ENCODE results near the gene R3HDM4.
"Not testable (repeated sequence)": the region's sequence is repeated elsewhere in the genome, so short reads cannot be mapped to it uniquely, and the experiment has no call there.

Gene R3HDM4

DNA sequence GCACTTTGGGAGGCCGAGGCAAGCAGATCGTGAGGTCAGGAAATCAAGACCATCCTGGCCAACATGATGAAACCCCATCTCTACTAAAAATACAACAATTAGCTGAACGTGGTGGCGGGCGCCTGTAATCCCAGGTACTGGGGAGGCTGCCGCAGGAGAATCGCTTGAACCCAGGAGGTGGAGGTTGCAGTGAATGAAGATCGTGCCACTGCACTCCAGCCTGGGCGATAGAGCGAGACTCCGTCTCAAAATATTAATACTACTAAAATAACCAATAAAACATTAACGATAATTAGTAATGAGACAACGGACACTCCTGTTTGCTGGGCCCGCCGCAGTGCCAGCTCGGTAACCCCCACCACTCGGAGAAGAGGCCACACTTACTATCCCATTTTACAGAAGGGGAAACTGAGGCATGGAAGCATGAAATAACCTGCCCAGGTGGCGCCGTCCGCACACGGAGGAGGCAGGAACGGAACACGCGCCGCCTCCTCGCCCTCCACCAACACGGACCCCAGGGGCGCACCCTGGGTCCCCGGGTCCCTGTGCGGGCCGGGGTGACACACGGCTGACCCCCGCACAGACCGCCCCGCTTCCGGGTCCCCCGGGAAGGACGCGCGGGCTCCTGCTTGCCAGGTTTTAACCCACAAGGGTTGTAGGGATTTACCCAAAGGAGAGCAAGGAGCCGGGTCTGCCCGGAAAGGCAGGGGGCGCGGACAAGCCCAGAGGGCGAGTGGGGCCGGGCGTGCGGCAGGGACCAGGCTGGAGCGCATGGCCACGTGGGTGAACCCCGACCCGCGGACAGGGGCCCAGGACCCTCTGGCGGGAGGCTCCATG lies 1.6 kb downstream of the R3HDM4 start:
- no peak for DNase-seq

DNA sequence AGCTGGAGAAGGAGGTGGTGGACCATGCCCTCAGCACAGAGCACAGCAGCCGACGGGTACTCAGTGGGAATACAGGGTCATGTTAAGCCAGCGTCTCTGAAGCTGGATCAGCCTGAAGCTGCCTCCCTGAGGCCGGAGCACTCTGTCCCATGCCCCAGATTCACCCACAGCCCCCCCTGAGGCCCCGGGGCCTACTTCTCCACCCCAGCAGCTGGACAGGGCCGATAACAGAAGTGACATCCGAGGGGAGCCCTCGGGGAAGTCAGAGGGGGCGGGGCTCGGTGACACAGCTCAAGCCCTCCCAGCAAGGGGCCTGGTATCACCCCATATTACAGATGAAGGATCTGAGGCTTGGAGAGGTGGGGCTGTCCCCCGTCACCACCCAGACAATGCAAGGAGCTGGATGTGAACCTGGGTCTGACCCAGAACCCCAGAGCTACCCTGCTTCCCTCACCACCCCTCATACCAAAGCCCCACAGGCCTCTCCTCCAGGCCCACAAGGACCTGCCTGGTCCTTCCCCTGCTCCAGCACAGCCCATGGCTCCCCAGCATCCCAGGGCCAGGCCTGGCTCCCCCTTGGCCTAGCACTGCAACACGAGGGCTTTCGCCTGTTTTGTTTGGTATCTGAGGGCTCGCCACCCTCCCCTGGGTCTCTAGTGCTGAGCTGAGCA lies 5.7 kb downstream of the R3HDM4 start:
- DNase-seq = no peak

DNA sequence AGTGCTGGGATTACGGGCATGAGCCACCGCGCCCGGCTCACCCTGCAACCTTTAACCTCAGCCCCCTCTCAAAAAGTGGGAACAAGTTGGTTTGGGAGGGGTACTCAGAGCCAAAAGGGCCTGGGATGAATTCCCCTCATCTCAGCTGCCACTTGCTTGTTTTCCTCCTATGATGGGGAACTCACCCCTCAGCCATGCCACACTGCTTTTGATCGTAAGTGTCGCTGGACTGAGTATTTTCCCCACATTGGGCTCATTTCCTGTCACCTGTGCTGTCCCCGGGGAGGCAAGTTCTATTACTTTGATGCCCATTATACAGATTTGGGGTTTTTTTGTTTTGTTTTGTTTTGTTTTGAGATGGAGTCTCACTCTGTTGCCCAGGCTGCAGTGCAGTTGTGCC lies 6.5 kb downstream of the R3HDM4 start:
- DNase-seq = peak; percentile 45

DNA sequence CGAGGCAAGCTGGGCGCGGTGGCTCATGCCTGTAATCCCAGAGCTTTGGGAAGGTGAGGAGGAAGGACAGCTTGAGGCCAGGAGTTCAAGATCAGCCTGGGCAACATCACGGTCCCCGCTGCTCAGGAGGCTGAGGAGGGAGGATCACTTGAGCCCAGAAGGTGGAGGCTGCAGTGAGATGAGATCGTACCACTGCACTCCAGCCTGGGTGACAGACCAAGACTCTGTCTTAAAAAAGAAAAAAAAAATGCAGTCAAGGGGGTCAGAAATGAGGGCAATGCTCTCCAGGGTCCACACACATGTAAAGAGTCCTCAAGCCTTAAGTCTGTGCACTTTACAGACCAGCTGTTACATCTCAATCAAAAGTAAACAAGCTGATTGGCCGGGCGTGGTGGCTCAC lies 8.5 kb downstream of the R3HDM4 start:
- no peak for DNase-seq

DNA sequence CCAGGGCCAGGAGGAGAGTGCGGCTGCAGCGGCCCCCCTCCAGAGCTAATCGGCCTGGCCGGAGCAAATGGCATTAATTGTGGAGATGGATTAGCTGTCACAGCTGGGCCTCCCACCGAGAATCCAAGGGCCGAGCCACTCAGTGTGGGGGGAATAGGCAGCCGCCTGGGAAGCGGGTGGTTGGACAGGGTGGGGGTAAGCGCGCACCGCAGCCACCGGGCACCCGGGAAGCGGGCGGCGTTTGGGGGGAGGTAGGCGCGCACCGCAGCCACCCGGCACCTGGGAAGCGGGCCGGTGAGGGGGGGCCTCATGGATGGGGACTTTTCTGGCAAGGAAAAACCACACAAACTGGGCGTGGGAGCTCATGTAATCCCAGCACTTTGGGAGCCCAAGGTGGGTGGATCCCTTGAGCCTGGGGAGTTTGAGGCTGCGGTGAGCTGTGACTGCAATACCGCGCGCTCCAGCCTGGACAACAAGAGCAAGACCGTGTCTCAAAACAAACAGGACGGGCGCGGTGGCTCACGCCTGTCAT lies 9.7 kb downstream of the R3HDM4 start:
- DNase-seq = no peak

DNA sequence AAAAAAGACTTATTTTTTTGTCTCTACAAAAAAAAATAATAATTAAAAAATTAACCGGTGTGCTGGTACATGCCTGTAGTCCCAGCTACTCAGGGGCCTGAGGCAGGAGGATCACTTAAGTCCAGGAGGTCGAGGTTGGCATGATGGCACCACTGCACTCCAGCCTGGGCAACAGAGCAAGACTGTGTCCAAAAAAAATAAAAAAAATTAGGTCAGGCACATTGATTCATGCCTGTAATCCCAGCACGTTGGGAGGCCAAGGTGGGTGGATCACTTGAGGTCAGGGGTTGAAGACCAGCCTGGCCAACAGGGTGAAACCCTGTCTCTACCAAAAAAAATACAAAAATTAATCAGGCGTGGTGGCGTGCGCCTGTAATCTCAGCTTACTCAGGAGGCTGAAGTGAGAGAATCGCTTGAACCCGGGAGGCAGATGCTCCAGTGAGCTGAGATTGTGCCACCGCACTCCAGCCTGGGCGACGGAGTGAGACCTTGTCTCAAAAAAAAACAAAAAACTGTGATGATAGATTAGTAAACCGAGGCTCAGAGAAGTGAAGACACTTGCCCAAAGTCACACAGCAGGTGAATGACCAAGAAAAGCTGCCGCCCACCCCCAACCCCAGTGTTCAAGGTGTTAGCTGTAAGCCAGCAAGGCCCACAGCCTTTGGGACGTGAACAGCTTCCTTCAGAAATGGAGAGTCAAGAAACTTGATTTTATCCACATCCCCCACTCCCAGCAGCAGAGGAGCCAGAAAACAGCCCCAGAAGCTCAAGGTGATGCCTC lies 10.4 kb downstream of the R3HDM4 start:
- DNase-seq = no peak

DNA sequence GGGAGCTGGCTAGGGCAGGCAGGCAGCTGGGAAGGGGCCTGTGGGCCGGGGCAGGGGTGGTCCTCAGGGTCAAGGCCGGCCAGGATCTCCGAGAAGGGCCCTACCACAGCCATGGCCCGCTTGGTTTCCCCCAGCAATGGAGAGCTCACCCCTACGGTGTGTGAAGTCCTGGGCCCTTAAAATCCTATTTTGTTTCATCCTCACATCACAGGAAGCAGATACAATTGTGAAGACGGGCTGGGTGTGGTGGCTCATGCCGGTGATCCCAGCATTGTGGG lies 11.0 kb downstream of the R3HDM4 start:
- no peak for DNase-seq

DNA sequence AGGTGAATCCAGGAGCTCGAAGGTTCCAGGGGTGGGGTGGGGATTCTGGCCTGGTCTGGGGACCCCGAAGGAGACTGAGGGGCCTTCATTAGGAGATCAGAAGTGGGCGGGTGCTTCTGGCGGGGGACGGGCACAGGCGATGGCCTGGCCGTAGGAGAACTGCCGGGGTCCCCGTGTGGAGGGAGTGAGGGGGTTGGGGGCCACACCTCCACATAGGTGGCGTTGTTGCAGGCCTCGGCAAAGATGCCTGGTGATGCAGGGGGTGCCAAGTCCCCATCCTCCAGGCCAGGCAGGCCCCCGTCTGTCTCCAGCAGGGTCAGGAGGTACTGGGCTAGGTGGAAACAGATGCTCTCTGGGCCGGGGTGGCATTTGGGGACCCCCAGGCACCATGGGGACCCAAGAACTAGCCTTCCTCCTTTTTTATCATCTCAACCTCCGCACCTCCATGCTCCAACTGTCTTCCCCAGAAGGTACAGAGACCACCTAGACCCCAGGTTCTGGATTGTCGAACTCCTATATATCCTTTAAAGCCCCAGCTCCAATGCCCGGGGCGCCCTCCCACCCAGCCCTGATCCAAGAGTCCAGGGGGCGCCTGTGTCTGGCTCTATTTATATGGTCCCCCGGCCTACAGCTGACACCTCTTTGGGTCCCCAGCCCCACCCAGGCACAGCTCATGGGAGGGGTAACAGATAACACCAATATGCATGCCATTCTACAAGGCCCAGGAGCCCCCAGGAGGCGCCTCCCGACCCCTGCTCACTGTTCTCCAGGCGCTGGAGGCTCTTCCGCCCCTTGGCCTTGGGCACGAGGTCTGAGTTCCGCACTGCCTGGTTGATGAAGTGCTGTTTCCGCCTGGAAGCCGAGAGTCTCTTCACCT lies 11.6 kb downstream of the R3HDM4 start:
- DNase-seq = no peak

DNA sequence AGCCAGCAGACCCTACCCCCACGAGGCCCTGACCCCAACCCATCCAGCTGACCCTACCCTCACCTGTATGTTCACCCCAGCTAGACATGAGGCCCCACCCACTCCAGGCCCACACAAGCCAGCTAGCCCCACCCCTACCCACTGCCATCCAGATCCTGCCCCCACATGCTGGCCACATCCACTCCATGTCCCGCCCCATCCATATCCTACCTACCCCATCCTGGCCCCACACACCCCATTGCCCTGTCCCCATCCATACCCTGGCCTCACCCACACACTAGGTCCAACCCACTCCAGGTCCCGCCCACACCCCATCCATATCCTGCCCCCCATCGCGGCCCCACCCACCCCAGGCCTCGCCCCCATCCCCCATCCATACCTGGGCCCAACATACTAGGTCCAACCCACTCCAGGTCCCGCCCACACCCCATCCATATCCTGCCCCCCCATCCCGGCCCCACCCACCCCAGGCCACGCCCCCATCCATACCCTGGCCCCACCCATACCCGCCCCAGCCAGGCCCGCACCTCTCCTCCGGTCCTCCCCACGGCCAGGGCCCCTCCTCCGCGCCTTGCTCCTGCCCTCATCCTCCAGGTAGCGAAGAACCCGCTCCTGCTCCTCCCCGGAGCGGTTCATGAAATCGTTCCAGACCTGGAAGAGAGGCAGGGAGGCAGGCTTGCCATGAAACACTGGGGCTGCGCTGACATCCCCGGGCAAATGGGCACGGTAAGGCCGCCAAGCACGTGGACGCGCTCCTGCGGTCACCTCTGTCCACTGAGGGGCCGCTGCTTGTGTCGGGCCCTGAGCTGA lies 12.5 kb downstream of the R3HDM4 start:
- no peak for DNase-seq

DNA sequence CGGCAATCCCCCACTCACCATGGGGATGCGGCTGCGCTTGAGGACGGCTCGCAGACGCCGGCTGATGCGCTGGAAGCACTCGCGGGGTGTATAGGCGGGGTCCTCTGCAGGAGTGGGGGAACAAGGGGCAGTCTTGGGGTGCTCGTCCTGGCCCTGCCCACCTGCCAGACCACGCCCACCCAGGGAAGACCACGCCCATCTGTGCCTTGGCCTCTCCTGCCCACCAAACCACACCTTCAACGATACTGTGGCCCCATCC lies 13.0 kb downstream of the R3HDM4 start:
- no peak for DNase-seq

DNA sequence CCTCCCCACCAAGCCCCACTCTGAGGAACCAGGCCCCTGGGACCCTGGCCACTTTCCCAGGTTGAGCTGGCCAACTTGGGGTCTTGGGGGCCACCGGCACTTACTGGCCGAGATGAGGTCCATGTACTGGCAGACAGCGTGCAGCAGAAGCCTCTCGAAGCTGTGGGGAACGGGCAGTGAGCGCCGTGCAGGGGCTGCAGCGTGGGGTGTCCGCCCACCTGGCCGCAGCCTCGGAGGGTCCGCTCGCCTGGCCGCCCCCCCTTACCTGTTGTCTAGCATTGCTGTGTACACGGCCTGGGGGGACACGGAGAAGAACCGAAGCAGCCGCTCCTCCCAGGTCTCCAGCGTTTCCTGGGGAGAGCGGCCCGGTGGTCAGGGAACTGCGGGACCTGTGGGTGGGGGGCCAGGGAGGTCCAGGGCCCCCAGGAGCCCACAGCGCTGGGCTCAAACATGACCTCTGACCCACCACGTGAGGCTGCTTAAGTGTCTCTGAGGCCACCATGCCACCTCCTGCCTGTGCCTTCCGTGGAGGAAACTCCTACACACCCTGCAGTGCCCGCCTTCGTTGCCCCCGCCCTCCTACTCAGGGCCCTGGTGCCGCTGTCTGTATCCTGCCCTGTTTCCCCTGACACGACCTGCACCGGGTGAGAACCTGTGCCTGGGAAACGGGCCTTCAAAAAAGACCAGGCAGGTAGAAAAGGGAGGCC lies 13.5 kb downstream of the R3HDM4 start:
- DNase-seq = no peak

DNA sequence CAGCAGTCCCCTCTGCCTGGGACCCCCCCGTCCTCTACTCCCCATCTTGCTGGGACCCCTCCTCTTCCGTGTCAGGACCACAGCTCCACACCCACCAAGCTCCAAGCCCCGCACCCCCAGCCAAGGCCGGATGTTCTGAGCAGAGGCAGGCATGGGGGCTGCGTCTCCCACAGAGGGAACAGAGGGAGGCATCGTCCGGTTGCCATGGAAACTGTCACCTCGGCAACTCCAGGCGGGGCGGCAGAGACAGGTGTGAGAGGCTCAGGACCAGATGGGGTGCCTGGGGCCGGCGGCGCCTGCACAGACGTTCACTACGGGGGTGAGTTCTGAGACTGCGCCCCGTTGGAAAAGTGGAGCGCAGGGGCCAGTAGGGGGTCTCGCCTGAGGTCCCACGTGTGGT lies 14.4 kb downstream of the R3HDM4 start:
- peak; percentile 18 for DNase-seq

DNA sequence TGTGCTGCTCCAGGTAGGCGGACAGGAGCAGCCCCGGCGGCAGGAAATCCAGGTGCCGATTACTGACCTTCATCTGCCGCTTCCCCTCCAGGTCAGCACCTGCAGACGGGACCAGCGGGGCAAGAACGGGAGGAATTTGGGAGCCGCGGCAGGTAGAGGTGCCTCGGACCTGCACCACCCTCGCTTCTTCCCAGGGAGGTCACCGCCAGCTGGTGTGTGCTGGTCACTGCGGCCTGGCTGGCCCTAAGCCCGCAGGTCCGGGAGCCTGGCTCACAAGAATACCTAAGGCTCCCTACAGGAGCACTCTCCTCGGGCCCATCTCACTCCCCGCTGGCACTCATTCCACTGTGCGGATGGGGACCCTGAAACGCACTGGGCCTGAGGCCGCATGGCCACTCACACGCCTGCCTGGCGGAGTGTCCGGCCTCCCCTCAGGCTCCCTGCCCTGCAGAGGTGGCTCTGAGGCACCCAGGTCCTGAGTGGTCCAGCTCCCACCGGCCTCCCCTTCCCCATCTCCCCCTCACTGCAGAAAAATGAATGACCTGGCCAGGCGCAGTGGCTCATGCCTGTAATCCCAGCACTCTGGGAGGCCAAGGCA lies 15.5 kb downstream of the R3HDM4 start:
- no peak for DNase-seq

DNA sequence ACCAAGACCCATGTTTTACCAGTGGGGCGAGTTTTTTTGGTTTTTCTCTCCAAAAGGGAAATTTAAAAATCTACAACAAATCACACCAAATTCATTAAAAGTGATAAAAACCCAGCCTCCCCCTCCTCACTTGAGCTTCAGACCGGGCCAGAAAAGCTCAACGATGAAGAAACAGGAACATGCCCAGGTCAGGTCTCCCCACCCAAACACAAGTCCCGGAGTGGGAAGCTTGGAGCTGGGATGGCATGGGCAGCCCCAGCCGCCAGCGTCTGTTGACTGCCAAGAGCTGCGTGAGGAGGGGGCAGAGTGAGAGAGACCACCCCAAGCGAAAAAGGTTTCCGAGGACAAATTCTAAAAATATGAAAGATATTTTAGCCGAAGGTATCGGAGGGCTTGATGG lies 16.0 kb downstream of the R3HDM4 start:
- DNase-seq = no peak

DNA sequence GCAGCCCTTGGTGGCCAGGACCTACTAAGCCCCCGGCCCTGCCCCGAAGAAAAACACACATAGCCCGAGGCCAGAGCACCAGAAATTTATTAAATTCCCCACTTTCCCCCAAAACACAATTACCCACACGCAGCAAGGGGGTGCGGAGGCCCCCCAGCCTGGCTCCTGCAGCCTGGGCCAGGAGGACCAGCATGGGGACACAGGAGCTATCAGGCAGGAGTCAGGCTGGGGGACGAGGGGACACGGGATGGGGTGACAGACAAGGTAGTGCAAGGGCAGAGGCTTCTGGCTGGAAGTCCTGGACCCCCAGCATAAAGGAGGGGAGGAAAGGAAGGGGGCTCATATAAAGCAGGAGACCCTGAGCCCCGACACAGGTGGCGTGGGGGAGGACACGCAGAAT lies 16.6 kb downstream of the R3HDM4 start:
- DNase-seq = no peak

DNA sequence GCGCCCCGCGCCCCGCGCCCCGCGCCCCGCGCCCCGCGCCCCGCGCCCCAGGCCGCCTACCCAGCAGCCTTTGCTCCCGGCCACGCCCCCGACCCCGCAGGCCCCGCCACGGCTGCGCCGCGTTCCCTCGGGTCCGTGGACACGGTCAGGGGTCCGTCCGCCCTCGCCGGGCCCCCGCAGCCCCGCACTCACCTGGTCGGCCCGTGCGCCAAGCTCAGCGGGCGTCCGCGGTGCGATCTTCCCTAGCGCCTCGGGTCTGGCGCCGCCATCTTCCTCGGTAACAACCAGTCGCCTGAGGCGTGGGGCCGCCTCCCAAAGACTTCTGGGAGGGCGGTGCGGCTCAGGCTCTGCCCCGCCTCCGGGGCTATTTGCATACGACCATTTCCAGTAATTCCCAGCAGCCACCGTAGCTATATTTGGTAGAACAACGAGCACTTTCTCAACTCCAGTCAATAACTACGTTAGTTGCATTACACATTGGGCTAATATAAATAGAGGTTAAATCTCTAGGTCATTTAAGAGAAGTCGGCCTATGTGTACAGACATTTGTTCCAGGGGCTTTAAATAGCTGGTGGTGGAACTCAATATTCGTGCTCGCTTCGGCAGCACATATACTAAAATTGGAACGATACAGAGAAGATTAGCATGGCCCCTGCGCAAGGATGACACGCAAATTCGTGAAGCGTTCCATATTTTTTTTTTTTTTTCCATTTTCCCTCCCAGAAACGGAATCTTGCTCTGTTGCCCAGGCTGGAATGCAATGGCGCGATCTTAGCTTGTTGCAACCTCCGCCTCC lies 19.9 kb downstream of the R3HDM4 start, which contains the start of the genes MED16 and RNU6-9:
MED16 (minus strand) TSS at position 294 of the 796 bp plus-strand sequence. CDS start 2,056 bp downstream, outside the sequence.
RNU6-9 (plus strand) TSS at position 591 of the 796 bp plus-strand sequence.
- DNase-seq = peak; percentile 92

DNA sequence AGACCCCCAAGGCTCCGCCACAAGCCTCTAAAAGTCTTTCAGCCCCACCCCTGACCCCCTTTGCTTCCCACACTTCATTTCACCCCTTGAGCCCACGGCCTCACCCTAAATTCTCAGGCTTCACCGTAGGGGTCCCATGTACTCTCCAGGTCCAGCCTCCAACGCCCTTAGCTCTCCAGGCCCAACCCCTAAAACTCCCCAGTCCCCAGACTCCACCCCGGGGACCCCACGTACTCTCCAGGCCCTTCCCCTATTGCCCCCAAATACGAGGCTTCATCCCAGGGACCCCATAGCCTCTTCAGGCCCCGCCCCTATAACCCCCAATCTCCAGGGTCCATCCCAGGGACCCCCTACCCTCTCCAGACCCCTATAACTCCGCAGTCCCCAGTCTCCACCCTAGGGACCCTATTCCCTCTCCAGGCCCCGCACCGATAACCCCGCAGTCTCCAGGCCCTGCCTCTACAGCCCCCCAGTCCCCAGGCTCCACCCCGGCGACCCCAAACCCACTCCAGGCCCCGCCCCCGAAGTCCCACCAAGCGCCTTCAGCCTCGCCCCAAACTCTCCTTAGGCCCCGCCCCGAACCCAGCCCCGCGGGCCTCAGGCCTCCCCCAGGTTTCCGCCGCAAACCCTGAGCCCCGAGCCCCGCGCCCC lies 20.7 kb downstream of the R3HDM4 start:
- DNase-seq = peak; percentile 10

DNA sequence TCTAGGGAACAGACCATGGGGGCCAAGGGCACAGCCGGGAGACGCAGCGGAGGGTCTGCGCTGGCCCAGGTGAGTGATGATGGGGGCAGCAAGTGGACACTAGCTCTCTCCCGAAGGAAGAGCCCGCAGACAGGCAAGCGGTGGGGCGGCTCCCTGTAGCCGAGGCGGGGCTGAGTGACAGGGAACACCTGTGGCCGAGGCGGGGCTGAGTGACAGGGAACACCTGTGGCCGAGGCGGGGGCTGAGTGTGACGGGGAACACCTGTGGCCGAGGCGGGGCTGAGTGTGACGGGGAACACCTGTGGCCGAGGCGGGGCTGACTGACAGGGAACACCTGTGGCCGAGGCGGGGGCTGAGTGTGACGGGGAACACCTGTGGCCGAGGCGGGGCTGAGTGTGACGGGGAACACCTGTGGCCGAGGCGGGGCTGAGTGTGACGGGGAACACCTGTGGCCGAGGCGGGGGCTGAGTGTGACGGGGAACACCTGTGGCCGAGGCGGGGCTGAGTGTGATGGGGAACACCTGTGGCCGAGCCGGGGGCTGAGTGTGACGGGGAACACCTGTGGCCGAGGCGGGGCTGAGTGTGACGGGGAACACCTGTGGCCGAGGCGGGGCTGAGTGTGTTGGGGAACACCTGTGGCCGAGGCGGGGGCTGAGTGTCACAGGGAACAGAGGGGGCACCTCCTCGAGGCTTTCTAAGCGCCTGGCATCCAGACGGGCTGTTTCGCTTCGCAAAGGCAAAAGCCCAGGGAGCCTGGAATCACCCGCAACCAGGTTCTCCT lies 21.4 kb downstream of the R3HDM4 start:
- DNase-seq = not testable (repeated sequence)

DNA sequence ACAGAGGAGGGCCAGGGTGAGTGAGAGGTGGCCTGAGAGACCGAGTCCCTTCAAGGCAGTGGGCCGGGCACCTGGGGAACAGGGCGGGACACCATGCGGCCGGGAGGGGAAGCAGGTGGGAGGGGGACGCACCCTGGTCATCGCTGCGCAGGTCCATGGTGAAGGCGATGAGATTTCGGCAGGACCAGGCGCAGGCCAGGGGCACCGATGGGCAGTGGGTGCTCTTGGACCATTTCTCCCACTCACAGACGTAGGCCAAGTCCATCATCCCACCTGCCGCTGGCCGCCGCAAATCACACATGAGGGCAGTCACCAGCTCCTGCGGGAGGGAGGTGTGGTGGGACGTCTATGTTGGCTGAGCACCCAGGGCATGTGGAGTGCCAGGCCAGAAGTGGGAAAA lies 22.2 kb downstream of the R3HDM4 start:
- no peak for DNase-seq
